Adipose tissue (tissue), 3 donors: ENCODE results near the gene NUAK2. TPM values are rescaled to one million over a fixed set of nuclear protein-coding genes. Genes with fewer than 3 reads are reported as not detected.

Experiments used
- polyA plus RNA-seq, 3 donors: library from polyadenylated mRNA; stranded (reverse); fragments of 200-250 nt; gene quantifications; one replicate each; pipeline ENCODE4 v1.2.3, GENCODE V29; 2013
- donor health status: healthy with polysubstance abuse.
- donor health status: Bipolar disorder and iron deficiency.
- donor health status: healthy.

The NUAK2 gene
- polyA plus RNA-seq, 3 donors: 1.5 to 4.7 (median 1.6) TPM

Other genes with a start within 250 kb of the NUAK2 start
- 1 to 10 TPM; 1.1 to 1.8 (median 1.2) TPM for gene TMEM81, start 237.3 kb downstream of the NUAK2 start, polyA plus RNA-seq
- gene RBBP5, start 199.8 kb downstream of the NUAK2 start, polyA plus RNA-seq: 1 to 10 TPM; 4.2 to 6.0 (median 5.6) TPM
- 1 to 10 TPM; 2.7 to 5.2 (median 3.0) TPM for gene DSTYK, start 110.0 kb downstream of the NUAK2 start, polyA plus RNA-seq
- gene TMCC2, start 93.8 kb downstream of the NUAK2 start, polyA plus RNA-seq: 1 to 10 TPM in 1 of 3 donors, under 1 TPM in 2; 0.70 to 3.1 (median 0.92) TPM
- under 1 TPM; 0.20 to 0.58 (median 0.34) TPM for gene KLHDC8A, start 35.2 kb upstream of the NUAK2 start, polyA plus RNA-seq
- under 1 TPM in 1 of 3 donors, not detected in 2; 0.22 TPM for gene LEMD1, start 100.3 kb upstream of the NUAK2 start, polyA plus RNA-seq
- gene BLACAT1, start 134.3 kb upstream of the NUAK2 start, polyA plus RNA-seq: under 1 TPM in 1 of 3 donors, not detected in 2; 0.06 TPM
- 1 to 10 TPM; 4.2 to 9.6 (median 9.1) TPM for gene CDK18, start 182.9 kb upstream of the NUAK2 start, polyA plus RNA-seq